DND-41 (cell line): ENCODE measurements around the gene FAM20C.

ENCODE experiments used
- ATAC-seq: fragments of 200-7000 bp; cut with Tn5 transposase; 3 replicates; pipeline ENCODE4 v1.9.1; 2021; ENCODE audit warnings: low read depth; ENCODE audit not compliant: insufficient read depth
- DNase-seq: peaks from one replicate; pipeline ENCODE4 v3.0.0-alpha.2; 2020
- H2AFZ ChIP-seq: 2 replicates; pipeline ENCODE4 v1.6.0; 2012; ENCODE audit warnings: low read depth, low read length
- H3K27ac ChIP-seq: 2 replicates; pipeline ENCODE4 v1.5.1; 2012; ENCODE audit warnings: low read length, inconsistent platforms
- H3K27me3 ChIP-seq: fragments of 200-600 bp; sonication (generic); 2 replicates; pipeline ENCODE4 v1.6.0; 2012; ENCODE audit warnings: low read length, mild to moderate bottlenecking, inconsistent platforms; ENCODE audit not compliant: insufficient read depth, poor library complexity
- H3K36me3 ChIP-seq: 2 replicates; pipeline ENCODE4 v1.5.1; 2012; ENCODE audit warnings: low read length, inconsistent platforms; ENCODE audit not compliant: insufficient read depth
- H3K4me1 ChIP-seq: 2 replicates; pipeline ENCODE4 v1.5.1; 2012; ENCODE audit warnings: mild to moderate bottlenecking, low read length; ENCODE audit not compliant: insufficient read depth
- H3K4me2 ChIP-seq: 2 replicates; pipeline ENCODE4 v1.6.0; 2012; ENCODE audit warnings: mild to moderate bottlenecking, moderate library complexity, low read length, inconsistent platforms; ENCODE audit not compliant: insufficient read depth
- H3K4me3 ChIP-seq, 2 experiments: fragments of 200-600 bp in 1 of 2; shearing (Covaris generic) in 1 of 2; 2 replicates each; pipeline ENCODE4 v1.5.1; 2012 to 2016; ENCODE audit warnings: inconsistent platforms in 2 of 2, low read length in 2 of 2, mild to moderate bottlenecking in 2 of 2, low read depth in 1 of 2, moderate library complexity in 1 of 2
- H3K79me2 ChIP-seq: 2 replicates; pipeline ENCODE4 v1.6.0; 2012; ENCODE audit warnings: low read length, inconsistent platforms; ENCODE audit not compliant: insufficient read depth
- H3K9ac ChIP-seq: 2 replicates; pipeline ENCODE4 v1.6.0; 2012; ENCODE audit warnings: low read depth, mild to moderate bottlenecking, inconsistent platforms, low read length, moderate library complexity
- H3K9me3 ChIP-seq: 2 replicates; pipeline ENCODE4 v1.5.1; 2012; ENCODE audit warnings: low read length, moderate library complexity, mild to moderate bottlenecking, inconsistent platforms; ENCODE audit not compliant: insufficient read depth, severe bottlenecking
- H4K20me1 ChIP-seq: 2 replicates; pipeline ENCODE4 v1.6.0; 2012; ENCODE audit warnings: low read length; ENCODE audit not compliant: insufficient read depth
- CTCF ChIP-seq: IDR thresholded peaks from 2 replicates; pipeline ENCODE4 v1.5.1; 2012; ENCODE audit warnings: borderline replicate concordance, low read length, moderate library complexity, mild to moderate bottlenecking; ENCODE audit not compliant: poor library complexity, severe bottlenecking; ENCODE audit errors: extremely low read depth
- EZH2 ChIP-seq: IDR thresholded peaks from 3 replicates; pipeline ENCODE4 v1.6.1; 2012; ENCODE audit warnings: borderline replicate concordance, low read depth, mild to moderate bottlenecking, moderate library complexity, low read length, inconsistent platforms; ENCODE audit not compliant: severe bottlenecking

The FAM20C gene

GRCh38 chr7:260441-261281, 68.3 kb downstream of the FAM20C start:
- H3K79me2 ChIP-seq, result no peaks in the 10 kb centered on the region
- no peaks in the 10 kb centered on the region for H3K36me3 ChIP-seq
- no peak overlapping the region for H3K4me3 ChIP-seq
- peaks cover 9% of the 10 kb centered on the region for H3K9me3 ChIP-seq
- ATAC-seq (no peak), DNase-seq (no peak)
- H3K4me1 ChIP-seq, result no peaks in the 10 kb centered on the region
- H3K4me2 ChIP-seq, result no peak overlapping the region
- TF ChIP-seq EZH2 (no peak), CTCF (no peak)
- no peaks in the 10 kb centered on the region for H3K27me3 ChIP-seq
- no peak overlapping the region for H2AFZ ChIP-seq
- no peaks in the 10 kb centered on the region for H4K20me1 ChIP-seq
- H3K27ac ChIP-seq, result no peak overlapping the region
- no peak overlapping the region for H3K9ac ChIP-seq

- Histone ChIP-seq H3K4me3 (no peak overlapping the region), H4K20me1 (no peaks in the 10 kb centered on the region), H3K27me3 (no peaks in the 10 kb centered on the region), H3K27ac (no peak overlapping the region), H3K4me2 (no peak overlapping the region), H3K36me3 (no peaks in the 10 kb centered on the region), H3K9me3 (peaks cover 9% of the 10 kb centered on the region), H3K4me1 (no peaks in the 10 kb centered on the region), H3K9ac (no peak overlapping the region), H2AFZ (no peak overlapping the region), H3K79me2 (no peaks in the 10 kb centered on the region)
- DNase-seq (no peak), ATAC-seq (no peak)
- no peak for TF ChIP-seq CTCF
- TF ChIP-seq EZH2, result no peak
Measured at GRCh38 chr7:261341-262250, 69.2 kb downstream of the FAM20C start.

GRCh38 chr7:262251-262572, 69.8 kb downstream of the FAM20C start:
- ATAC-seq (no peak), DNase-seq (no peak)
- Histone ChIP-seq H3K9me3 (peaks cover 9% of the 10 kb centered on the region), H2AFZ (no peak overlapping the region), H3K27ac (no peak overlapping the region), H4K20me1 (no peaks in the 10 kb centered on the region), H3K9ac (no peak overlapping the region), H3K4me2 (no peak overlapping the region), H3K27me3 (no peaks in the 10 kb centered on the region), H3K36me3 (no peaks in the 10 kb centered on the region), H3K79me2 (no peaks in the 10 kb centered on the region), H3K4me1 (no peaks in the 10 kb centered on the region), H3K4me3 (peak overlapping the region in 1 of 2 experiments; percentile 20; a peak in 1 of 4 replicates)
- TF ChIP-seq EZH2 (no peak), CTCF (no peak)
